SK-N-SH treated with all-trans-retinoic acid at 6 μM for 48 hours (cell line): ENCODE results near the gene ARHGEF16.

Experiments used
- ISL1 ChIP-seq: fragments of 250-450 bp; sonication (Bioruptor Pico); IDR thresholded peaks from 2 replicates; pipeline ENCODE4 v2.1.2; 2022; ENCODE audit warnings: mild to moderate bottlenecking, moderate library complexity
- PATZ1 ChIP-seq: fragments of 250-450 bp; sonication (Bioruptor Pico); IDR thresholded peaks from 2 replicates; pipeline ENCODE4 v1.8.0; 2020; ENCODE audit warnings: mild to moderate bottlenecking, moderate library complexity, borderline replicate concordance
- POU6F1 ChIP-seq: fragments of 250-450 bp; sonication (Bioruptor Pico); IDR thresholded peaks from 2 replicates; pipeline ENCODE4 v1.8.0; 2021; ENCODE audit warnings: low read depth, mild to moderate bottlenecking, moderate library complexity, borderline replicate concordance
- RARB ChIP-seq: fragments of 250-450 bp; sonication (Bioruptor Pico); IDR thresholded peaks from 2 replicates; pipeline ENCODE4 v1.8.0; 2021; ENCODE audit warnings: mild to moderate bottlenecking, moderate library complexity
- ZC3H10 ChIP-seq: fragments of 250-450 bp; sonication (Bioruptor Pico); IDR thresholded peaks from 2 replicates; pipeline ENCODE4 v1.5.1; 2021; ENCODE audit warnings: mild to moderate bottlenecking, moderate library complexity
- ZFP30 ChIP-seq: fragments of 450-650 bp; formaldehyde crosslinking; IDR thresholded peaks from 2 replicates; pipeline ENCODE4 v1.5.0; 2022; ENCODE audit warnings: mild to moderate bottlenecking, moderate library complexity
- ZNF8 ChIP-seq: fragments of 450-650 bp; formaldehyde crosslinking; IDR thresholded peaks from 2 replicates; pipeline ENCODE4 v1.5.0; 2020; ENCODE audit warnings: mild to moderate bottlenecking, moderate library complexity

GRCh38 chr1:3515272-3515671, 60.8 kb downstream of the ARHGEF16 start:
- TF ChIP-seq ZC3H10 (CRISPR knock-in tag) (no peak), ZFP30 (CRISPR knock-in tag) (no peak), PATZ1 (CRISPR knock-in tag) (no peak), RARB (CRISPR knock-in tag) (no peak), ZNF8 (CRISPR knock-in tag) (no peak), POU6F1 (CRISPR knock-in tag) (no peak), ISL1 (CRISPR knock-in tag) (no peak)
